Measurements from ENCODE around the gene SLC6A19. TPM values are rescaled to one million over a fixed set of nuclear protein-coding genes. Genes with fewer than 3 reads are reported as not detected.

Gene SLC6A19
- total and polyA plus RNA-seq, 2 of the 13 experiments (the other 11 are each of a cell fraction or from before 2014, with no cell fraction given), result 0.02 TPM; not detected in 1

- no TSS peak for BruUV-seq (replicated peaks)
- POLR2A ChIA-PET, result interaction anchor here (0.6 to 3.6 kb wide), 10 partner anchors 9 to 122 kb away, joined by 3 to 47 read pairs (median 4); no protein-coding TSS in a partner anchor
- Histone ChIP-seq H3K4me2 (ENCODE audit: low read depth, low read length) (no peak overlapping the region), H3K9ac (ENCODE audit: insufficient read depth, low read depth, low read length) (no peak overlapping the region), H3K79me2 (ENCODE audit: insufficient read depth, low read length) (no peaks in the 10 kb centered on the region), H3K4me1 (ENCODE audit: insufficient read depth, low read length) (peaks cover 37% of the 10 kb centered on the region), H3K27ac (ENCODE audit: extremely low read length, insufficient read depth, low read length) (no peak overlapping the region), H4K20me1 (ENCODE audit: insufficient read depth, low read length) (no peaks in the 10 kb centered on the region), H3K9me3 (ENCODE audit: low read length) (no peaks in the 10 kb centered on the region), H3K4me3 (replicated peaks in 1 of 3; ENCODE audit: insufficient read depth in 1 of 3, low read depth in 2 of 3, low read length in 3 of 3) (no peak overlapping the region), H2AFZ (ENCODE audit: low read length) (no peak overlapping the region), H3K27me3 (ENCODE audit: control insufficient read depth in 1 of 2, insufficient read depth in 2 of 2, low read length in 2 of 2) (peaks cover 0 to 18% of the 10 kb centered on the region in 2 experiments; a peak in 3 of 5 replicates), H3K36me3 (replicated peaks in 1 of 2; ENCODE audit: control insufficient read depth in 1 of 2, insufficient read depth in 2 of 2, low read length in 2 of 2) (no peaks in the 10 kb centered on the region)
- DNase-seq (ENCODE audit: low spot score), result no peak
- 72% methylated on average over 22 of the region's 22 CpGs for WGBS (ENCODE audit: low lambda C conversion rate)
- FAIRE-seq, result peak; percentile 40
- intact Hi-C loops (cut with micrococcal nuclease; ENCODE audit: unreplicated experiment) (no loop called here), in situ Hi-C loops (cut with HindIII; ENCODE audit: extremely low pct_ligation_motif_present, low pct_unique_long_range_greater_than_20kb) (loop anchor here (5.0 to 10.0 kb wide), 2 partner anchors 64 to 472 kb away; no protein-coding TSS in a partner anchor)
- ATAC-seq, result no peak
- CTCF ChIA-PET (ENCODE audit: low intra/inter-chr PET ratio, low total read pairs), result interaction anchor here (2.0 to 2.7 kb wide), 2 partner anchors 32 to 249 kb away, joined by 6 to 24 read pairs; no protein-coding TSS in a partner anchor
- TF ChIP-seq LCORL (IDR thresholded peaks at IDR 0.05), result no peak
- no peak for TF ChIP-seq LCORL (CRISPR knock-in tag; IDR thresholded peaks at IDR 0.05)
- TF ChIP-seq ZNF614 (CRISPR knock-in tag; IDR thresholded peaks at IDR 0.05; ENCODE audit: borderline replicate concordance), result no peak
- TF ChIP-seq DRAP1 (CRISPR knock-in tag; IDR thresholded peaks at IDR 0.05), result 0 out of 2 replicates have a peak, but pooled peaks have one; percentile 34
- TF ChIP-seq FOSL2 (CRISPR knock-in tag; IDR thresholded peaks at IDR 0.05), result no peak
- TF ChIP-seq ETV5 (CRISPR knock-in tag; IDR thresholded peaks at IDR 0.05; ENCODE audit: borderline replicate concordance), result no peak
- TF ChIP-seq ZNF703 (CRISPR knock-in tag; IDR thresholded peaks at IDR 0.05; ENCODE audit: borderline replicate concordance), result no peak
- no peak for TF ChIP-seq MAF1 (CRISPR knock-in tag; IDR thresholded peaks at IDR 0.05; ENCODE audit: borderline replicate concordance)
- TF ChIP-seq ZBTB25 (CRISPR knock-in tag; IDR thresholded peaks at IDR 0.05), result no peak
- TF ChIP-seq ZNF362 (CRISPR knock-in tag; IDR thresholded peaks at IDR 0.05; ENCODE audit: borderline replicate concordance), result no peak
- no peak for TF ChIP-seq ZNF251 (CRISPR knock-in tag; IDR thresholded peaks at IDR 0.05)
- peak; percentile 57 for TF ChIP-seq NFYC (CRISPR knock-in tag; IDR thresholded peaks at IDR 0.05)
- no peak for TF ChIP-seq SIN3B (IDR thresholded peaks at IDR 0.05; ENCODE audit: low read length)
- no peak for TF ChIP-seq TRIM24 (CRISPR knock-in tag; IDR thresholded peaks at IDR 0.05)
- TF ChIP-seq HNRNPL (IDR thresholded peaks at IDR 0.05; ENCODE audit: low read depth, low read length), result no peak
- peak; percentile 88 for TF ChIP-seq MAFF (IDR thresholded peaks at IDR 0.05; ENCODE audit: low read depth, low read length)
- TF ChIP-seq ZC3H4 (CRISPR knock-in tag; IDR thresholded peaks at IDR 0.05; ENCODE audit: borderline replicate concordance), result no peak
- peak; percentile 85 for TF ChIP-seq MAFK (conservative IDR thresholded peaks at IDR 0.05 in 1 of 2, IDR thresholded peaks at IDR 0.05 in 1 of 2; ENCODE audit: low read length in 2 of 2)
- TF ChIP-seq POLR2A (IDR thresholded peaks at IDR 0.05; ENCODE audit: insufficient read depth in 1 of 2, low read depth in 2 of 2, low read length in 2 of 2), result peak in 1 of 2 experiments; percentile 43; a peak in 2 of 4 replicates
- TF ChIP-seq GZF1 (CRISPR knock-in tag; IDR thresholded peaks at IDR 0.05), result no peak
- TF ChIP-seq ZNF770 (CRISPR knock-in tag; IDR thresholded peaks at IDR 0.05), result no peak
- TF ChIP-seq HOXA5 (CRISPR knock-in tag; IDR thresholded peaks at IDR 0.05), result no peak
Observed at GRCh38 chr5:1172670-1173404, 28.6 kb upstream of the SLC6A19 start.

Measured in HepG2 (cell line).